ENCODE measurements around the gene MDN1.

MDN1 gene

GRCh38 chr6:89679215-89680120 is 140.1 kb downstream of the MDN1 start:
- no peak for TF ChIP-seq GATA2 (IDR thresholded peaks at IDR 0.05; ENCODE audit: low read depth, low read length)
- no peak for TF ChIP-seq GATA3 (IDR thresholded peaks at IDR 0.05; ENCODE audit: low read depth, low read length)

- TF ChIP-seq GATA3 (IDR thresholded peaks at IDR 0.05; ENCODE audit: low read depth, low read length) (no peak), GATA2 (IDR thresholded peaks at IDR 0.05; ENCODE audit: low read depth, low read length) (no peak)
Measured at GRCh38 chr6:89678531-89678930, 141.1 kb downstream of the MDN1 start.

GRCh38 chr6:89675949-89676748 is 143.4 kb downstream of the MDN1 start:
- TF ChIP-seq GATA2 (IDR thresholded peaks at IDR 0.05; ENCODE audit: low read depth, low read length) (no peak), GATA3 (IDR thresholded peaks at IDR 0.05; ENCODE audit: low read depth, low read length) (no peak)

- TF ChIP-seq GATA3 (IDR thresholded peaks at IDR 0.05; ENCODE audit: low read depth, low read length) = no peak
- no peak for TF ChIP-seq GATA2 (IDR thresholded peaks at IDR 0.05; ENCODE audit: low read depth, low read length)
Measured at GRCh38 chr6:89670935-89671565, 148.5 kb downstream of the MDN1 start.

GRCh38 chr6:89669002-89669401 is 150.6 kb downstream of the MDN1 start:
- TF ChIP-seq GATA3 (IDR thresholded peaks at IDR 0.05; ENCODE audit: low read depth, low read length) = no peak
- no peak for TF ChIP-seq GATA2 (IDR thresholded peaks at IDR 0.05; ENCODE audit: low read depth, low read length)

GRCh38 chr6:89667872-89668556 is 151.6 kb downstream of the MDN1 start:
- TF ChIP-seq GATA2 (IDR thresholded peaks at IDR 0.05; ENCODE audit: low read depth, low read length) = no peak
- no peak for TF ChIP-seq GATA3 (IDR thresholded peaks at IDR 0.05; ENCODE audit: low read depth, low read length)

GRCh38 chr6:89662659-89663223 is 156.9 kb downstream of the MDN1 start:
- no peak for TF ChIP-seq GATA3 (IDR thresholded peaks at IDR 0.05; ENCODE audit: low read depth, low read length)
- no peak for TF ChIP-seq GATA2 (IDR thresholded peaks at IDR 0.05; ENCODE audit: low read depth, low read length)

- TF ChIP-seq GATA3 (IDR thresholded peaks at IDR 0.05; ENCODE audit: low read depth, low read length) (no peak), GATA2 (IDR thresholded peaks at IDR 0.05; ENCODE audit: low read depth, low read length) (no peak)
Measured at GRCh38 chr6:89661559-89661958, 158.0 kb downstream of the MDN1 start.

- TF ChIP-seq GATA2 (IDR thresholded peaks at IDR 0.05; ENCODE audit: low read depth, low read length) = no peak
- no peak for TF ChIP-seq GATA3 (IDR thresholded peaks at IDR 0.05; ENCODE audit: low read depth, low read length)
Measured at GRCh38 chr6:89660981-89661380, 158.6 kb downstream of the MDN1 start.

GRCh38 chr6:89657445-89658158 is 162.0 kb downstream of the MDN1 start:
- TF ChIP-seq GATA2 (IDR thresholded peaks at IDR 0.05; ENCODE audit: low read depth, low read length) (no peak), GATA3 (IDR thresholded peaks at IDR 0.05; ENCODE audit: low read depth, low read length) (no peak)

GRCh38 chr6:89655122-89655521 is 164.5 kb downstream of the MDN1 start:
- TF ChIP-seq GATA2 (IDR thresholded peaks at IDR 0.05; ENCODE audit: low read depth, low read length) = no peak
- TF ChIP-seq GATA3 (IDR thresholded peaks at IDR 0.05; ENCODE audit: low read depth, low read length) = no peak

GRCh38 chr6:89650579-89650978 is 169.0 kb downstream of the MDN1 start:
- TF ChIP-seq GATA3 (IDR thresholded peaks at IDR 0.05; ENCODE audit: low read depth, low read length) = no peak
- no peak for TF ChIP-seq GATA2 (IDR thresholded peaks at IDR 0.05; ENCODE audit: low read depth, low read length)

GRCh38 chr6:89649682-89650081 is 169.9 kb downstream of the MDN1 start:
- TF ChIP-seq GATA3 (IDR thresholded peaks at IDR 0.05; ENCODE audit: low read depth, low read length) = no peak
- no peak for TF ChIP-seq GATA2 (IDR thresholded peaks at IDR 0.05; ENCODE audit: low read depth, low read length)

Measured in SH-SY5Y (cell line).